ENCODE measurements around the gene JRKL. TPM values are rescaled to one million over a fixed set of nuclear protein-coding genes. Genes with fewer than 3 reads are reported as not detected.

Gene JRKL
- total and polyA plus RNA-seq, 2 of the 13 experiments (the other 11 are each of a cell fraction or from before 2014, with no cell fraction given): 3.2 to 4.5 TPM

DNA sequence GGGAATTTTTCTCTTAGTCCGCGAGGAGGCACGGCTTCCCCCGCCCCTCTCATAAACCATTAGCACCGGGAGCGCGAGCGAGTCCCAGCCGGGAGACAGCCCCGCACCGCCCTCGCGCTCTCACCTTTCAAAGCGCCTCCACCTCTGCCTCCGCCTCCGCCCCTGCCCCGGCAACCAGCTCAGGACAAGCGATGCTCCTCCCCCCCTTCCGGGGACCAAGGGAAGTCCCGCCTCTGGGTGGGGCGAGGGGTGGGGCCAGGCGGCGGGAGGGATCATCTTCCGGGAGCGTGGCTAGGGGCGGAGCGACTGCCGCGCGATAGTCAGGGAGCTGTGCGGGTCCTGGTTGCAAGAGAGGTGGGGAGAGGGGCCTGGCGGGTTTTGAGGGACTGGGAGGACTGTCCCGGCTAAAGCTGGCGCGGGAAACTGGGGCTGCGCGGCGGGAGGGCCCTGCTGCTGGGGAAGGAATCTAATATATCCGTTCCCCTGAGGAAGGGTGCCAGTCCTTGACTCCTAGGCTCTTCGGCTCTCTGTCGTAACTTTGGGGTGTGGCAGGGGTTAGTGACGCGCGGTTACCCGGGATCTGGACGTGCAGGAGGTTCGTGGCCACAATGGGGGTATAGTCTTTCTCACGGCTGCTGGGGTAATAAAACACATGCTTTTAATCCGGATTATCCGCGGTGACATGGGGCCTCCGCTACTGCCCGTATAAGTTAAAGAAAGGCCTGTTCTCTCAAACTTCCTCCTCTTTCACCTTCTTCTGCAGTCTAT lies at the start of gene JRKL, which contains the start of gene CCDC82 (continued):
- TF ChIP-seq ZNF317 (CRISPR knock-in tag; IDR thresholded peaks at IDR 0.05) (peak; percentile 62; the same call in 1 of the 2 replicates), NFRKB (IDR thresholded peaks at IDR 0.05) (no peak), ZNF530 (CRISPR knock-in tag; IDR thresholded peaks at IDR 0.05; ENCODE audit: low read depth) (no peak), RBM39 (IDR thresholded peaks at IDR 0.05; ENCODE audit: low read depth, low read length, poor library complexity, severe bottlenecking) (peak; percentile 78), TEAD2 (CRISPR knock-in tag; IDR thresholded peaks at IDR 0.05) (peak; percentile 63; the same call in 1 of the 2 replicates), ZFP36L2 (CRISPR knock-in tag; IDR thresholded peaks at IDR 0.05) (no peak), ZNF337 (CRISPR knock-in tag; IDR thresholded peaks at IDR 0.05; ENCODE audit: borderline replicate concordance, low read depth) (peak; percentile 71; the same call in 1 of the 2 replicates), ZNF292 (CRISPR knock-in tag; IDR thresholded peaks at IDR 0.05; ENCODE audit: borderline replicate concordance, low read depth) (no peak; the same call in 1 of the 2 replicates), ZBTB7B (CRISPR knock-in tag; IDR thresholded peaks at IDR 0.05) (peak; percentile 52; the same call in 1 of the 2 replicates), ZBTB8A (CRISPR knock-in tag; IDR thresholded peaks at IDR 0.05; ENCODE audit: borderline replicate concordance, low read depth) (peak; percentile 92; the same call in 1 of the 2 replicates), ZBTB21 (CRISPR knock-in tag; IDR thresholded peaks at IDR 0.05) (0 out of 2 replicates have a peak, but pooled peaks have one; percentile 9), IKZF1 (IDR thresholded peaks at IDR 0.05) (no peak), RFX3 (CRISPR knock-in tag; IDR thresholded peaks at IDR 0.05) (no peak; the same call in 1 of the 2 replicates), ZFAT (CRISPR knock-in tag; conservative IDR thresholded peaks at IDR 0.05) (no peak), ASH2L (IDR thresholded peaks at IDR 0.05; ENCODE audit: insufficient read length, low read depth, low read length) (peak; percentile 54), NCOA5 (CRISPR knock-in tag; IDR thresholded peaks at IDR 0.05) (no peak), ZMYM4 (CRISPR knock-in tag; IDR thresholded peaks at IDR 0.05) (peak; percentile 91), NFE2 (CRISPR knock-in tag; IDR thresholded peaks at IDR 0.05) (no peak), ZNF761 (CRISPR knock-in tag; conservative IDR thresholded peaks at IDR 0.05) (0 out of 2 replicates have a peak, but pooled peaks have one; percentile 48), ZNF629 (CRISPR knock-in tag; conservative IDR thresholded peaks at IDR 0.05) (no peak), FLYWCH1 (CRISPR knock-in tag; IDR thresholded peaks at IDR 0.05) (no peak), FIP1L1 (IDR thresholded peaks at IDR 0.05; ENCODE audit: borderline replicate concordance, insufficient read depth, low read depth, low read length) (no peak), ZNF33B (CRISPR knock-in tag; IDR thresholded peaks at IDR 0.05) (peak; percentile 74; the same call in 1 of the 2 replicates), ZNF557 (CRISPR knock-in tag; IDR thresholded peaks at IDR 0.05) (0 out of 2 replicates have a peak, but pooled peaks have one; percentile 29), ZNF598 (CRISPR knock-in tag; IDR thresholded peaks at IDR 0.05; ENCODE audit: borderline replicate concordance) (0 out of 2 replicates have a peak, but pooled peaks have one; percentile 36)
- TF ChIP-seq, protein P1, sequence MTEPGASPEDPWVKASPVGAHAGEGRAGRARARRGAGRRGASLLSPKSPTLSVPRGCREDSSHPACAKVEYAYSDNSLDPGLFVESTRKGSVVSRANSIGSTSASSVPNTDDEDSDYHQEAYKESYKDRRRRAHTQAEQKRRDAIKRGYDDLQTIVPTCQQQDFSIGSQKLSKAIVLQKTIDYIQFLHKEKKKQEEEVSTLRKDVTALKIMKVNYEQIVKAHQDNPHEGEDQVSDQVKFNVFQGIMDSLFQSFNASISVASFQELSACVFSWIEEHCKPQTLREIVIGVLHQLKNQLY (CRISPR knock-in tag; IDR thresholded peaks at IDR 0.05): peak; percentile 95
- TF ChIP-seq, protein P2, sequence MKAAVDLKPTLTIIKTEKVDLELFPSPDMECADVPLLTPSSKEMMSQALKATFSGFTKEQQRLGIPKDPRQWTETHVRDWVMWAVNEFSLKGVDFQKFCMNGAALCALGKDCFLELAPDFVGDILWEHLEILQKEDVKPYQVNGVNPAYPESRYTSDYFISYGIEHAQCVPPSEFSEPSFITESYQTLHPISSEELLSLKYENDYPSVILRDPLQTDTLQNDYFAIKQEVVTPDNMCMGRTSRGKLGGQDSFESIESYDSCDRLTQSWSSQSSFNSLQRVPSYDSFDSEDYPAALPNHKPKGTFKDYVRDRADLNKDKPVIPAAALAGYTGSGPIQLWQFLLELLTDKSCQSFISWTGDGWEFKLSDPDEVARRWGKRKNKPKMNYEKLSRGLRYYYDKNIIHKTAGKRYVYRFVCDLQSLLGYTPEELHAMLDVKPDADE (CRISPR knock-in tag; IDR thresholded peaks at IDR 0.05): no peak
- TF ChIP-seq, protein P3, sequence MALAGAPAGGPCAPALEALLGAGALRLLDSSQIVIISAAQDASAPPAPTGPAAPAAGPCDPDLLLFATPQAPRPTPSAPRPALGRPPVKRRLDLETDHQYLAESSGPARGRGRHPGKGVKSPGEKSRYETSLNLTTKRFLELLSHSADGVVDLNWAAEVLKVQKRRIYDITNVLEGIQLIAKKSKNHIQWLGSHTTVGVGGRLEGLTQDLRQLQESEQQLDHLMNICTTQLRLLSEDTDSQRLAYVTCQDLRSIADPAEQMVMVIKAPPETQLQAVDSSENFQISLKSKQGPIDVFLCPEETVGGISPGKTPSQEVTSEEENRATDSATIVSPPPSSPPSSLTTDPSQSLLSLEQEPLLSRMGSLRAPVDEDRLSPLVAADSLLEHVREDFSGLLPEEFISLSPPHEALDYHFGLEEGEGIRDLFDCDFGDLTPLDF (CRISPR knock-in tag; IDR thresholded peaks at IDR 0.05): no peak
- TF ChIP-seq, protein P4, sequence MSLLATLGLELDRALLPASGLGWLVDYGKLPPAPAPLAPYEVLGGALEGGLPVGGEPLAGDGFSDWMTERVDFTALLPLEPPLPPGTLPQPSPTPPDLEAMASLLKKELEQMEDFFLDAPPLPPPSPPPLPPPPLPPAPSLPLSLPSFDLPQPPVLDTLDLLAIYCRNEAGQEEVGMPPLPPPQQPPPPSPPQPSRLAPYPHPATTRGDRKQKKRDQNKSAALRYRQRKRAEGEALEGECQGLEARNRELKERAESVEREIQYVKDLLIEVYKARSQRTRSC (CRISPR knock-in tag; IDR thresholded peaks at IDR 0.05; ENCODE audit: low read depth): no peak

All from HepG2 (cell line).